ENCODE data around the gene CABLES2.

- TF ChIP-seq ZNF274 (IDR thresholded peaks at IDR 0.05; ENCODE audit: insufficient read depth, insufficient read length) (no peak), ESRRA (IDR thresholded peaks at IDR 0.05; ENCODE audit: low read length) (no peak), POLR2AphosphoS5 (IDR thresholded peaks at IDR 0.05; ENCODE audit: low read length) (no peak), TCF12 (IDR thresholded peaks at IDR 0.05; ENCODE audit: low read depth, low read length) (no peak), CTCF (IDR thresholded peaks at IDR 0.05 in 2 of 3, conservative IDR thresholded peaks at IDR 0.05 in 1 of 3; ENCODE audit: control insufficient read depth in 2 of 3, extremely low read depth in 1 of 3, insufficient read depth in 1 of 3, low read depth in 3 of 3, low read length in 3 of 3) (no peak), CBX3 (IDR thresholded peaks at IDR 0.05; ENCODE audit: borderline replicate concordance, low read depth) (no peak)
These were observed 2.9 kb downstream of the CABLES2 start for GRCh38 chr20:62404112-62404665.
